Mammary epithelial cell (primary cell): Measurements from ENCODE around the gene RRAD.
"Not testable (repeated sequence)": the region's sequence is repeated elsewhere in the genome, so short reads cannot be mapped to it uniquely, and the experiment has no call there.

Experiments used
- CTCF ChIP-seq, 2 donors: IDR thresholded peaks in 1 of 2; conservative IDR thresholded peaks in 1 of 2; 2 replicates each; pipeline ENCODE4 v1.5.1; 2011 to 2012; ENCODE audit warnings: inconsistent platforms in 2 of 2, low read length in 2 of 2, mild to moderate bottlenecking in 2 of 2, control low read depth in 1 of 2, low read depth in 1 of 2; ENCODE audit not compliant: insufficient read depth in 1 of 2; ENCODE audit errors: extremely low read depth in 1 of 2
- EZH2 ChIP-seq: IDR thresholded peaks from 2 replicates; pipeline ENCODE4 v1.6.1; 2012; ENCODE audit warnings: low read length, inconsistent platforms, borderline replicate concordance

- TF ChIP-seq CTCF (conservative IDR thresholded peaks at IDR 0.05 in 1 of 2, IDR thresholded peaks at IDR 0.05 in 1 of 2; ENCODE audit: extremely low read depth in 1 of 2, insufficient read depth in 1 of 2, low read depth in 1 of 2, low read length in 2 of 2); EZH2: not testable (repeated sequence)
Observed at GRCh38 chr16:66974156-66974931, 49.0 kb upstream of the RRAD start.
